ENCODE results near the gene MT1E.
"Not testable (repeated sequence)": the region's sequence is repeated elsewhere in the genome, so short reads cannot be mapped to it uniquely, and the experiment has no call there.

Gene MT1E

DNA sequence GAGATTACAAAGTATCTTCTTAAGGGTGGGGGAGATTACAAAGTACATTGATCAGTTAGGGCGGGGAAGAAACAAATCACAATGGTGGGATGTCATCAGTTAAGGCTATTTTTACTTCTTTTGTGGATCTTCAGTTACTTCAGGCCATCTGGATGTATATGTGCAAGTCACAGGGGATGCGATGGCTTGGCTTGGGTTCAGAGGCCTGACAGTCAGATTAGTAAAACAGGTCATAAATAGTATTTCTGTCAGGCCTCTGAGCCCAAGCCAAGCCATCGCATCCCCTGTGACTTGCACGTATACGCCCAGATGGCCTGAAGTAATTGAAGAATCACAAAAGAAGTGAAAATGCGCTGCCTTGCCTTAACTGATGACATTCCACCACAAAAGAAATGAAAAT, 49.0 kb downstream of the MT1E start:
- DNase-seq, result not testable (repeated sequence)

DNA sequence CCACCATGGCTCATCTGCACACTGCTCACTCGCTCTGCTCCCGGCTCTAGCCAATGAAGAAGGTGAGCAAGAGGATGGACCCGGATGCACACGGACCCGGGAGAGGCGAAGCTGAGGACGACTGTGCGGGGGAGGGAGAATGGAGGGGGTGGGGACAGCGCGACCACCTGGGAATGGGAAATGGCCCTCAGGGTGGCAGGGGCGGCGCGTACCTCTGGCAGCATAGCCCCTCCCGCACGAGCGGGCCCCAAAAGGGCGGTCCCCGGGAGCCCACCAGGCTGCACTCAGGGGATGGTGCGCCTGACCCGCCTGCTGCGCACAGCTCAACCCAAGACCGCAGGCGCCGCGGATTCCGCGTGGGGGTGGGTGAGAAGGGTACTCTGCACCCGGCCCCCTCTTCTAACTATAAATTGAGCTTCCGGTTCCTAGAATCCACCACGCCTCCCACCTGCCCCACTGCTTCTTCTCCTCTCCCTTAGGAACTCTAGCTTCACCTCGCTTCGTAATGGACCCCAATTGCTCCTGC, 50.2 kb downstream of the MT1E start:
- no peak for DNase-seq

Measured in KG1 (cell line).